ENCODE results near the gene FHIT.

FHIT gene

DNA sequence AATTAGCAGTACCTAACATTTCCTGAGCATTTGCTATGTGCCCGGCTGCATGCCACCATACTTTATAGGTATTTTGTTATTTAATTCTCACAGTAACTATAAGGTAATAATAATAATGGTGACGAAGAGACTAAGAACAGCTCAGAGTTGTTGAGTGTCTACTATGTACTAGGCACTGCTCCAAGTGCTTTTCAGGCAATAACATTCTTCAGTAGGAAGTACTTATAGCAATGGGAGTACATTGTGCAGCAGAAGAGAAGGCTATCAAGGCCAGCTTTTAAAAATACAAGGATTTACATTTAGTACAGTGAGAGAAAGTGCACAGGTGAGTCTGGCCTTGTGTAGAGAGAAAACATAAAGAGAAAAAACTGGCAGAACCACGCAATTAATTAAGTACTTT, 647.4 kb downstream of the FHIT start:
- DNase-seq, result no peak

GRCh38 chr3:60600848-60601247, 650.4 kb downstream of the FHIT start:
- DNase-seq, result no peak

GRCh38 chr3:60599586-60599985, 651.7 kb downstream of the FHIT start:
- no peak for DNase-seq

GRCh38 chr3:60598671-60599070, 652.6 kb downstream of the FHIT start:
- DNase-seq, result no peak

DNA sequence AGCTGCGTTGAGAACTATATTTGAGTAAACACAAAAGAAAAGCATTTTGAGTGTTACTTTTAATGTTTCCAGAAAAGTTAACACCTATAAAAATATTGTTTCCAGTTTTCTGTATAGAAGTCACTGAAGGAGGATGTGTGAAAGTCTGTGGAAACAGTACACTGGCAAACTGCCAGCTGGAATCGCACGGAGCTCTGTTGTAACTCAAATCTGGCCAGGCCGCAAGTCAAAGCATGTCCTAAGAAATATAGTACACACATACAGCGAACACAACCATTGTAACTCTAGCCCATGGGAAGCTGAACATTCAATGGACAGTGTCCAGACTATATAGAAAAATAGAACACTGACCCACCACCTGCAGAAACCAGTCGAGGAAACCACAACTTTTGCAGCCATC, 657.2 kb downstream of the FHIT start:
- DNase-seq, result no peak

DNA sequence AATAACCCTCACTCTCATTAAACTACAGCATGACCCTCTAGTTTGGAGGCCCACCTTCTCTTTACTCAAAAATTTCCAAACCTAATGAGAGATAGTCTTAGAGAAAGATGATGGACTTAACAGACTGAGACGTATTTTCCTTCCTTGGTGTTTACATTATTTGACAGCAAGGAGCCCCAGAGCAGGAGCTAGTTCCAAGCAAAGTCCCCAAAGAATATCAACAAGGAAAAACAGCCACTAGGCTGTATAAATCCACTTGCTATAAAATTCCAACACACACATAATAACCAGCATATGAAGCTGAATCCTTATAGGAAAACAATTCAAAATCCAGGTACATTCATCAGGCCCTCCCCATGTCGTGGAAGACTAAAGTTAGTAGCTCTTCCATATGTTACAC, 660.0 kb downstream of the FHIT start:
- no peak for DNase-seq

DNA sequence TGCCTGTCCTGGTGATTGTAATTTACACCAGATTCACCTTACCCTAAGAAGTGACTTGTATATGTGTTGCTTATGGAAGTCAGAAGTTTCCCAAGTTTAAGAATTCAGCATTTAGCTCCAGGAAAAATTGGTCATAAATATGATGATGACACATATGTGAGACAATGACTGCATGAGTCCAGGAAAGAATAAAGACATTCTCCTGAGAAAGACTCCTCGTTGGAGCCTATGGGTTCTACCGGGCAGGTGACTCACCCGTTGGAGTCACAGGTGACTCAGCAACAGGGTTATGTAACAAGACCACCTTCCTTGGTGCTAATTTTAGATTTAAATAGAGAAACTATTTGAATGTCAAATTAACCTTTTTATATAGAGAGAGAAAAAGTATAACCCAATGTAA, 662.4 kb downstream of the FHIT start:
- DNase-seq, result no peak

- DNase-seq, result no peak
These were observed 665.3 kb downstream of the FHIT start for GRCh38 chr3:60585918-60586317.

GRCh38 chr3:60584250-60584649, 667.0 kb downstream of the FHIT start:
- DNase-seq, result no peak

GRCh38 chr3:60582288-60582687, 669.0 kb downstream of the FHIT start:
- DNase-seq, result no peak

DNA sequence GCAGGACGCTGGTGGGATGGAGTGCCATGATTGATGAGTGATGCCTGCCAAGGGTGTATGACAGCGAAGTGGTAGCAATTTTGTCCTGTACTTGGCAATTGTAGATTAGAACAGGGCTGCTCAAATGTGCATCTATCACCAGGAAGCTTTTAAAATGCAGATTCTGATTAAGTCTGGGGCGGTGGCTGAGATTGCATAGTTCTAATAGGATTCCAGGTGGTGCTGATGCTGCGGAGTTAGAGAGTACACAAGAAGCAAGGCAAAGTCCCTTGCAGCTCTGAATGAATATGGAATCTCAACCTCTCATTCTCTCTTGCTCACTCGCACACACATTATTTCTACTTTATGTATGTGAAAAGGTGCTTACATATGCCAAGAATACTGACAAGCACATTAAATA, 670.4 kb downstream of the FHIT start:
- DNase-seq, result no peak

- no peak for DNase-seq
These were observed 671.5 kb downstream of the FHIT start for GRCh38 chr3:60579734-60580133.

GRCh38 chr3:60578936-60579335, 672.3 kb downstream of the FHIT start:
- DNase-seq, result no peak

DNA sequence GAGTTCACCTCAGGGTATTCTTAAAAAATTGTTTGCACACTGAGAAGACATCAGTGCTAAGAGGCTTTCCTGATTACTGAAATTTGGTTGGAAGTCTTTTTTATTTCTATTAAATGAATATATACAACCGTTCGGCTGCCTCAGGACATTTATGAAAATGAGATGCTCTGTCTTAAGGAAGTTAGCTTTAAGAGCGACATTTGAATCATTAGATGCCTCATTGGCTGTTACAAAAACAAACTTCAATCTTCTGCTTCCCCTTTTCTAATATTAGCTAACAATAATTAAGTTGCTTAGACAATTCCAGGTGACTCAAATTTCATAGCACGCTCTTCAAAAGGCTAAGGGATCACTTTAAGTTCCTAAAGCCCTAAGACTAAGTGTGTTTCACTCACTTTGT, 673.7 kb downstream of the FHIT start:
- no peak for DNase-seq

GRCh38 chr3:60575718-60576272, 675.5 kb downstream of the FHIT start:
- DNase-seq, result no peak

GRCh38 chr3:60574046-60574769, 677.0 kb downstream of the FHIT start:
- DNase-seq, result no peak

DNA sequence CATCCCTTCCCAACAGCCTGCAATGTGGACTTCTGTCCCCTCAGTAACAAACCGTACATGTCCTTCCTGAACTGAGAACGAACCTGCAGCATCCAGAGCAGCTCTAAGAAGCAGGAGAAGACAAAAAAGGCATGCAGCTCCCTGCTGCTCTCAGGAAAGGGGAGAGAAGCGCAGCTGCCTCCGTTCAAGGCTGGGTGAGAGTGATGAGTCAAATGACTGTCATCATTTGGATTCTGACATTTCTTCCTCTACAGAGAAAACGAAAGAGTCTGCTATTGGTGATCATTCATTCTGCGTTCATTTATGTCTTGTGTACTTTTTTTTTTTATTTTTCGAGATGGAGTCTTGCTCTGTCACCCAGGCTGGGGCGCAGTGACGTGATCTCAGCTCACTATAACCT, 677.8 kb downstream of the FHIT start:
- DNase-seq, result no peak

GRCh38 chr3:60571511-60571910, 679.7 kb downstream of the FHIT start:
- no peak for DNase-seq

- DNase-seq, result no peak
These were observed 694.1 kb downstream of the FHIT start for GRCh38 chr3:60557122-60557521.

DNA sequence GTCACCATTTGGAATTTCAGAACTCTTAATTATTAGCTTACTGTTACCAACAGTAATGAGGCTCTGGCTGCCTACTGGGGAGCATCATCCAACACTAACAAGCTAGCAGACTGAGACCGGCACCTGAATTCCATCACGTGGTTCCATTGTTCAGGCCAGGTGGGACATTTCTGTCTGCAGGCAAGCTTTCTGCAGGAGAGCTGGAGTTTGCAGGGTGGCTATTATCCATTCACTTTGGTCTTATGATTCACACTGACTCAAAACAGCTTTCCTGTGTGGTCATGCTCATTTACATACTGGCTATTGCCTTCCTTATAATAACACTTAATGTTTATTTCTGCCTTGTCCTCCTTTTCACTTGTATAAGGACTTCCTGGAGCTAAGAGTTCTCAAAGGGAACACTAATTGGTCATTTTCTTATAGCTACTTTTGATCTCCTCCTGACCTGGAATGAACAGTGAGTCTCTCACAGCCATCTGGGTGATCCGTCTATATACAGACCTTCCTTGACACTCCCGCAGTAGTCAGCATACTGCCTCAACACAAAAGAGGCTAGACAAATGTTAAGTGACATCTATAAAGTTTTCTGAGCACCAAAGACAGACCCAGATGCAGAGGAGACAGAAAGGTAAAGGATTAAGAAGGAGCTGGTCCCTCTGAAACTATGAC, 695.4 kb downstream of the FHIT start:
- no peak for DNase-seq

- DNase-seq, result no peak
These were observed 698.1 kb downstream of the FHIT start for GRCh38 chr3:60553144-60553543.

- no peak for DNase-seq
These were observed 698.7 kb downstream of the FHIT start for GRCh38 chr3:60552581-60552980.

- no peak for DNase-seq
These were observed 699.6 kb downstream of the FHIT start for GRCh38 chr3:60551455-60552209.

DNA sequence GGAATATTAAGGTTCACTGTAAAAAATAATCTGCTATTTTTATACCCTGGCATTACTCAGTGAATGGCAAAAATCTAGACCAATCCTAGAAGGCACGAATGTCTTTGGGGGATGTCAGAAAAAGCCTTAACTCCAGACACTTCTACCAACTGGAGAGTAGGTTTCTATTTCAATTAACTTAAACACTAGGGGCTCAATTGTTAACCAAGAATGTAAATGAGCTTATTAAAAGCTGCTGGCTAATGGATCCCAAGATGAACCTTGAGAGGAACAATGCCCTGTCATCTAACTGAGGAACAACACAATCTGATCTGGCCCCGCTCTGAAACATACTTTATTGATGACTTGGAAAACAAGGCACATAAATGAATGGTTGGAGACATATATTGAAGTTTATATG, 701.4 kb downstream of the FHIT start:
- DNase-seq, result no peak
